Measurements from ENCODE around the gene BMAL1.

Gene BMAL1

GRCh38 chr11:13317293-13318080, 39.9 kb downstream of the BMAL1 start:
- no peak for DNase-seq

- no peak for DNase-seq
Measured at GRCh38 chr11:13318498-13319295, 41.1 kb downstream of the BMAL1 start.

DNA sequence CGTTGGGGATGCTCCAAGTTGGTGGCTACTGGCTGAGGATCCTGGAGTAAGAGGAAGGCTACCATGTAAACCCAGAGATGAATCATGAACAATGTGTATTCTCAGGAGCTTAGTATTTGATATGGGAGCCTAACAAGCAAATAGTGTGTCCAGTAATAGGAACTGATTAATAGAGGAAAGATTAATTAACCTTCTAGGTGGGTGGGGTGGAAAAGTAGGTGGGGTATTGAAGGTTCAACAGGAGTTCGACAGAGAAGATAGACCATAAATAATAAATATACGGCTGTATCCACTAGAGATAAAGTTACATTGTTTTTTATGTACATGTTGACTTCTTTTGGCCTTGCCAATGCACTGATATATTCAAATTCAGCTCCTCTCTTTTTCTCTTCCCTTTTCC, 43.1 kb downstream of the BMAL1 start:
- DNase-seq, result no peak

DNA sequence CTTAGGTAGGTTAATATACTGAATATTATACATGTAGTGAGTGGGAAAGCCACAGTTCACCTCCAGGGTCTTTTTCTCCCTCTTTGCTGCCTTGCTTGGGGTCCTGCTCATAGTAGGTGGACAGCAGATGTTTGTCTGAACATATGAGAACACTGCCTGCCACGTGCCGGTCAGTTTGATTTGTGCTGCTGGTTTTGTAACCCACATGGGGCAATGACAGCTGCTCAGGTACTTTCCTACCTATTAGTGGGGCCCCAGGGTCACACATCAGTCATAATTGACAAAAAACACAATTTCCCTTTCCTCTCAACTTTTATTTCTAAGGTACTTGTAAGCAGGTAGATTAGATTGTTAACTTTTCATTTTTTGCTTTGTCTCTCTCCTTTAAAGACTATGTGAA, 43.8 kb downstream of the BMAL1 start:
- DNase-seq, result no peak

GRCh38 chr11:13324141-13324540, 46.6 kb downstream of the BMAL1 start:
- DNase-seq, result no peak

DNA sequence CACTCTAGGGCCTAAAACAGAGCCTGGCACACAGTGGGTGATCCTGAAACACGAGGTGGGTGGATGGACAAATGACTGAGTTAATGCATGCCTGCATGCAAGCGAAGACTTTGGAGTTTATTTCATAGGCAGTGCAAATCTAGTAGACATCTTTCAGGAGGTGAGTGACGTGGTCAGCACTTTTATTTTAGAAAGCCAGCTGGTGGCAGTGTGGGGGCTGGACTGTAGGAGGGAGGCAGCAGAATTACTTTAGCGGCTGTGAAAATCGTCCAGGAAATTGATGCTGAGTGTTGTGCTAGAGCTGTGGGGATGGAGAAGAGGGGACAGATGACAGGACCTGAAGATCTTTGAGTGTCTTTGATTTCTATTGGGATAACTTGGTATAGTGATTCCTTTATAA, 47.1 kb downstream of the BMAL1 start:
- DNase-seq, result no peak

- no peak for DNase-seq
Measured at GRCh38 chr11:13327421-13327820, 49.8 kb downstream of the BMAL1 start.

DNA sequence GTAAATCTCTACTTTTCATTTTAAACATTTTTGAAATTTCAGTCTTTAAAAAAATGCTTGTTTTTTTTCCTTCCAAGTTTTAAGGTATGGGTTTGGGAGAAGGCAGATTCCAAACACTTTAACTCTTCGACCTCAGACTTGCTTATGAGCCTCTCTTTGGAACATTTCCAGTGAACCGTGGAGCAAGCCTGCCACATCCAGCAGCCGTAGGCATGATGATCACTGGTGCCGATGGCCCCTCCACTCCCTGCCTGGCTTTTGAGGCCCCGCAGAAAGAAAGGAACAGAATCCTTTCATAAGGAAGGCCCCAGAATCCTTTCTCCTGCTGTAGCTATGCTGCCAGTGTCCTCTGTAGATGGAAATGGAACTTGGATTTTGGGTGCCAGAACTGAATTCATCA, 50.7 kb downstream of the BMAL1 start:
- no peak for DNase-seq

DNA sequence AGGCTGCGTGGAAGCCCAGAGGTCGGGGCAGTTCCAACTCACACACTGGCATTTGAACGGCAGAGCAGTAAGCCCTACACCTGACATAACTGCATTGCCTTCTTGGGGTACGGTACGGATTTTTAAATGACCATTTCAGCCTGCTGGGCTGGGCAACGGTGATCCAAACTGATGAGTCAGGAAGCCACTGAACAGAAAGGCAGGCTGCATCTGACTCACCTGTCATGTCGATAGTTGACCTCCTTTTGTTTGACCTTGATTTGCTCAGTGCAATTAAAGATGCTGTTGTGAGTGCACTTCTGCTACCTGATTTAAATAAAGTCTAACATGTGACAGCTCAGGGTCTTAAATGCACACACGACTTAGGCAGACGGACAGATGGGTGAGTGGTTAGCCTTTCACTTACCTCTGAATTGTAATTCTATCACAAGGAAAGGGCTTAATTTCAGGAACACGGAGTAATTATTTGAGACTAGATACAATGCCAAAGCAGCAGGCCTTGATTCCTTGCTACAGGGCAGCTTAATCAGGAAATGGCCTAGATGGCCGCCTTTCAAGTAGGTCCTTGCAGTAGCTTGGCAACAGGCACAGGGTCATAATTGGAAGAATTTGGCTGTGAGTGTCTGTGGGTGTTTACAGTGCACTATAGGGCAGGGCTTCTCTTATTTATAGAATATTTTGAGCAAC, 52.2 kb downstream of the BMAL1 start:
- DNase-seq, result peak in 1 of 4 experiments; percentile 22

- no peak for DNase-seq
Measured at GRCh38 chr11:13332124-13332523, 54.5 kb downstream of the BMAL1 start.

- peak; percentile 59 to 78 (median 68) for DNase-seq
Measured at GRCh38 chr11:13333456-13333957, 55.9 kb downstream of the BMAL1 start.

- DNase-seq, result peak; percentile 18 to 57 (median 40)
Measured at GRCh38 chr11:13334034-13334786, 56.6 kb downstream of the BMAL1 start.

DNA sequence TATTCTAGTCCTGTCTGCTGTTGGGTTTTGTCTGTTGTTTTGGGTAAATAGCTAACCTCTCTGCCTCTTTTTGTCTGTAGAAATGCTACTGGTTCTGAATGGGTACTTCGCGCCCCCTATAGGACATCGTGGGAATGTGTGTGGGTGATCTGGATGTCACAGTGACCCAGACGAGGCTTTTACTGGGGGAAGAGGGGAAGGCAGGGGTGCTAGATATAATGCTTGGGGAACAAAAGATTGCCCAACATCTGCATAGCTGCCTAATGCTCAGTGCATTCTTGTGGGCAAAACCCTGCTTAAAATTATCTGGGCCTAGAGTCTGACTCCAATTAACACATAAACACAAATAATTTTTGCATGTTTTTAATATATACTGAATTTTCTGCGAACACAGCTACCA, 57.7 kb downstream of the BMAL1 start:
- DNase-seq, result peak; percentile 80 to 83 (median 82)

- no peak for DNase-seq
Measured at GRCh38 chr11:13336246-13336878, 58.8 kb downstream of the BMAL1 start.

- peak in 3 of 4 experiments; percentile 10 to 52 (median 39) for DNase-seq
Measured at GRCh38 chr11:13338019-13338426, 60.4 kb downstream of the BMAL1 start.

- peak; percentile 18 to 47 (median 36) for DNase-seq
Measured at GRCh38 chr11:13338427-13339069, 61.0 kb downstream of the BMAL1 start.

- DNase-seq, result peak in 2 of 4 experiments; percentile 18 to 32
Measured at GRCh38 chr11:13339195-13340153, 61.9 kb downstream of the BMAL1 start.

DNA sequence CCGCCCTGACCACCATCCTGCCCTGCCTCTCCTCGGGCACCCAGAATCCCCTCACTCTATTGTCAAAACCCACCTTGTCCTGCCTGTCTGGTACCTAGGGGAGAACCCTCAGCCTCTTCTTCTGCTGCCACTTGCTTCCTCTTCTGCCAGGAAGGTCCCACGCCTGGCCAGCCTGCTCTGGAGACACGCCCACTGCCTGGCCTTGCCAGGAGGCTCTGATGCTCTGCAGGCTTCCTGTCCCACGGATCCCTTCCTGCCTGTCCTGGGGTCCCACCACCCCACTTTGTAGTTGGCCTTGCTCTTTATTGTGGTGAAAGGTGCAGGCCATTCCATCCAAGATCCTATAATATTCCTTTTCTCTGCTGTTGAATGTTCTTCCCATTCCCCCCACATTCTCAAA, 63.4 kb downstream of the BMAL1 start:
- DNase-seq, result peak; percentile 31 to 71 (median 56)

DNA sequence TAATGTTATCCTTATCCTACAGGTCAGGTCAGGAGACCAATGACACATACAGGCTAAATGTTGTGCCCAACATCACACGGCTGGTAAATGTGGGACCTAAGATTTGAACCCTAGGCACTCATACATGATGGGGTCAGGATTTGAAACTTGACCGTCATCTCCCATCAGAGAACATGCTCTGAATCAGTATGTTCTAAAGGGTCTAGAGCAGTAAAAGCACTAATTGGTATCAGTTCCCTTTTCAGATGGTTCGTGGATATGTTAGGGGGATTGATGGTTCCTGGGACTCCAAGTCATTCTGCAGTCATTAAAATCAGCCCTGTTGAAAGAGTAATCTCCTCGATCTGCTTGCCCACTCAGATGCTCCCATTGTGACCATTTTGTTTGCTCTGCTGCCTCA, 65.5 kb downstream of the BMAL1 start:
- DNase-seq, result no peak
